ENCODE measurements around the gene DPYSL4. TPM values are rescaled to one million over a fixed set of nuclear protein-coding genes. Genes with fewer than 3 reads are reported as not detected.

DPYSL4 gene
- total and polyA plus RNA-seq, 2 of the 13 experiments (the other 11 are each of a cell fraction or from before 2014, with no cell fraction given): 0.84 to 1.2 TPM

DNA sequence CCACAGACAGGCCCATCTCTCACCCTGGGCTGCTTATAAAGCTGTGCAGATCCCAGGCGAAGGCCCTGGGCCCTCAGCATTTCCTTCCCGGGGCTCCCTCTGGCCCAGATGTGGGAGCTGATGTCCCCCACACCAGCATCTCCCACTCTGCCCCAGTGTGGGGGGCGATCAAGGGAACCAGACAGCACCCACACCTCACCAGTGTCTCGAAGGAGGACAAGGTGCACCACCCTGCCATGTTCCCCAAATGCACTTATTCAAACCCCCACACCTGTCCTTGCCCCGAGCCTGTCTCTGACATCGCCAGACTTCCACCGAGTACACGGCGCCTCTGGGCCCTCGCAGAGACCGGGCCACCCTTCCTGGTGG, 19.6 kb downstream of the DPYSL4 start:
- no peak overlapping the region for H3K9ac ChIP-seq (ENCODE audit: insufficient read depth, low read depth, low read length)
- POLR2A ChIA-PET: no interaction called here
- FAIRE-seq: no peak
- no peak overlapping the region for H3K27ac ChIP-seq (ENCODE audit: extremely low read length, insufficient read depth, low read length)
- H3K36me3 ChIP-seq (replicated peaks in 1 of 2; ENCODE audit: control insufficient read depth in 1 of 2, insufficient read depth in 2 of 2, low read length in 2 of 2): no peaks in the 10 kb centered on the region; a peak in 1 of 5 replicates
- no peak for ATAC-seq
- no peak overlapping the region for H3K4me2 ChIP-seq (ENCODE audit: low read depth, low read length)
- WGBS (ENCODE audit: low lambda C conversion rate): 80% methylated on average over 10 of the region's 11 CpGs
- CTCF ChIA-PET (ENCODE audit: low intra/inter-chr PET ratio, low total read pairs): no interaction called here
- H3K27me3 ChIP-seq (ENCODE audit: control insufficient read depth in 1 of 2, insufficient read depth in 2 of 2, low read length in 2 of 2): peaks cover under 1 to 4% of the 10 kb centered on the region in 2 experiments; a peak in 2 of 5 replicates
- in situ Hi-C loops (cut with HindIII; ENCODE audit: extremely low pct_ligation_motif_present, low pct_unique_long_range_greater_than_20kb) (no loop called here), intact Hi-C loops (cut with micrococcal nuclease; ENCODE audit: unreplicated experiment) (no loop called here)
- no peaks in the 10 kb centered on the region for H3K9me3 ChIP-seq (ENCODE audit: low read length)
- H3K79me2 ChIP-seq (ENCODE audit: insufficient read depth, low read length): no peaks in the 10 kb centered on the region
- no peak overlapping the region for H3K4me3 ChIP-seq (replicated peaks in 1 of 3; ENCODE audit: insufficient read depth in 1 of 3, low read depth in 2 of 3, low read length in 3 of 3)
- BruUV-seq (replicated peaks): no TSS peak
- H3K4me1 ChIP-seq (ENCODE audit: insufficient read depth, low read length): peaks cover 12% of the 10 kb centered on the region
- no peaks in the 10 kb centered on the region; the same call in 1 of the 2 replicates for H4K20me1 ChIP-seq (ENCODE audit: insufficient read depth, low read length)
- no peak overlapping the region for H2AFZ ChIP-seq (ENCODE audit: low read length)
- DNase-seq (ENCODE audit: low spot score): no peak
- no peak for TF ChIP-seq ZNF264 (CRISPR knock-in tag; IDR thresholded peaks at IDR 0.05)
- no peak for TF ChIP-seq ZNF841 (CRISPR knock-in tag; IDR thresholded peaks at IDR 0.05; ENCODE audit: borderline replicate concordance)
- TF ChIP-seq ZNF367 (CRISPR knock-in tag; IDR thresholded peaks at IDR 0.05; ENCODE audit: borderline replicate concordance): no peak
- no peak for TF ChIP-seq RXRB (CRISPR knock-in tag; IDR thresholded peaks at IDR 0.05; ENCODE audit: borderline replicate concordance)
- TF ChIP-seq NBN (conservative IDR thresholded peaks at IDR 0.05): no peak
- no peak for TF ChIP-seq ELF1 (CRISPR knock-in tag; IDR thresholded peaks at IDR 0.05)
- TF ChIP-seq BORCS8-MEF2B (CRISPR knock-in tag; IDR thresholded peaks at IDR 0.05): no peak
- no peak for TF ChIP-seq CSRNP2 (CRISPR knock-in tag; conservative IDR thresholded peaks at IDR 0.05; ENCODE audit: low read depth)
- TF ChIP-seq, protein P1, sequence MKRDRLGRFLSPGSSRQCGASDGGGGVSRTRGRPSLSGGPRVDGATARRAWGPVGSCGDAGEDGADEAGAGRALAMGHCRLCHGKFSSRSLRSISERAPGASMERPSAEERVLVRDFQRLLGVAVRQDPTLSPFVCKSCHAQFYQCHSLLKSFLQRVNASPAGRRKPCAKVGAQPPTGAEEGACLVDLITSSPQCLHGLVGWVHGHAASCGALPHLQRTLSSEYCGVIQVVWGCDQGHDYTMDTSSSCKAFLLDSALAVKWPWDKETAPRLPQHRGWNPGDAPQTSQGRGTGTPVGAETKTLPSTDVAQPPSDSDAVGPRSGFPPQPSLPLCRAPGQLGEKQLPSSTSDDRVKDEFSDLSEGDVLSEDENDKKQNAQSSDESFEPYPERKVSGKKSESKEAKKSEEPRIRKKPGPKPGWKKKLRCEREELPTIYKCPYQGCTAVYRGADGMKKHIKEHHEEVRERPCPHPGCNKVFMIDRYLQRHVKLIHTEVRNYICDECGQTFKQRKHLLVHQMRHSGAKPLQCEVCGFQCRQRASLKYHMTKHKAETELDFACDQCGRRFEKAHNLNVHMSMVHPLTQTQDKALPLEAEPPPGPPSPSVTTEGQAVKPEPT (CRISPR knock-in tag; IDR thresholded peaks at IDR 0.05; ENCODE audit: low read depth): no peak
- TF ChIP-seq, protein P2, sequence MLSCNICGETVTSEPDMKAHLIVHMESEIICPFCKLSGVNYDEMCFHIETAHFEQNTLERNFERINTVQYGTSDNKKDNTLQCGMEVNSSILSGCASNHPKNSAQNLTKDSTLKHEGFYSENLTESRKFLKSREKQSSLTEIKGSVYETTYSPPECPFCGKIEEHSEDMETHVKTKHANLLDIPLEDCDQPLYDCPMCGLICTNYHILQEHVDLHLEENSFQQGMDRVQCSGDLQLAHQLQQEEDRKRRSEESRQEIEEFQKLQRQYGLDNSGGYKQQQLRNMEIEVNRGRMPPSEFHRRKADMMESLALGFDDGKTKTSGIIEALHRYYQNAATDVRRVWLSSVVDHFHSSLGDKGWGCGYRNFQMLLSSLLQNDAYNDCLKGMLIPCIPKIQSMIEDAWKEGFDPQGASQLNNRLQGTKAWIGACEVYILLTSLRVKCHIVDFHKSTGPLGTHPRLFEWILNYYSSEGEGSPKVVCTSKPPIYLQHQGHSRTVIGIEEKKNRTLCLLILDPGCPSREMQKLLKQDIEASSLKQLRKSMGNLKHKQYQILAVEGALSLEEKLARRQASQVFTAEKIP (CRISPR knock-in tag; IDR thresholded peaks at IDR 0.05; ENCODE audit: borderline replicate concordance): no peak
- TF ChIP-seq ZNF790 (CRISPR knock-in tag; IDR thresholded peaks at IDR 0.05; ENCODE audit: borderline replicate concordance): no peak
- TF ChIP-seq MLLT10 (CRISPR knock-in tag; IDR thresholded peaks at IDR 0.05): no peak
- no peak for TF ChIP-seq ZMAT3 (CRISPR knock-in tag; conservative IDR thresholded peaks at IDR 0.05)
- no peak for TF ChIP-seq MBNL3 (CRISPR knock-in tag; conservative IDR thresholded peaks at IDR 0.05)
- no peak for TF ChIP-seq ZXDC (CRISPR knock-in tag; IDR thresholded peaks at IDR 0.05)
- no peak for TF ChIP-seq JDP2 (CRISPR knock-in tag; IDR thresholded peaks at IDR 0.05; ENCODE audit: borderline replicate concordance)
